ENCODE data around the gene NR3C2. TPM values are rescaled to one million over a fixed set of nuclear protein-coding genes. Genes with fewer than 3 reads are reported as not detected.

NR3C2 gene
- polyA plus RNA-seq, 1 donor from 2014 or later, result 0.06 TPM

GRCh38 chr4:148315049-148315448, 127.2 kb downstream of the NR3C2 start:
- Histone ChIP-seq H3K4me2 (ENCODE audit: low read length) (no peak overlapping the region), H3K9ac (ENCODE audit: low read length) (no peak overlapping the region), H3K27me3 (ENCODE audit: insufficient read depth, low read depth, low read length) (no peaks in the 10 kb centered on the region), H3K9me3 (ENCODE audit: low read length) (no peaks in the 10 kb centered on the region), H3F3A (ENCODE audit: insufficient read depth, low read length, poor library complexity, severe bottlenecking) (no peaks in the 10 kb centered on the region), H3K36me3 (ENCODE audit: insufficient read depth, low read length) (no peaks in the 10 kb centered on the region), H3K4me3 (ENCODE audit: low read length) (no peak overlapping the region), H3K79me2 (replicated peaks; ENCODE audit: insufficient read depth, low read length) (no peaks in the 10 kb centered on the region), H3K27ac (ENCODE audit: low read length) (no peak overlapping the region), H3K9me2 (ENCODE audit: insufficient read depth, low read length) (no peaks in the 10 kb centered on the region), H2AFZ (ENCODE audit: low read depth, low read length) (no peak overlapping the region), H4K20me1 (ENCODE audit: insufficient read depth) (no peaks in the 10 kb centered on the region)
- no peak for TF ChIP-seq REST (IDR thresholded peaks at IDR 0.05; ENCODE audit: borderline replicate concordance)
- no peak for TF ChIP-seq EZH2 (IDR thresholded peaks at IDR 0.05; ENCODE audit: borderline replicate concordance, insufficient read depth, low read length, poor library complexity, severe bottlenecking)
- no peak for TF ChIP-seq TAF1 (IDR thresholded peaks at IDR 0.05; ENCODE audit: low read depth)
- no peak for TF ChIP-seq EP300 (conservative IDR thresholded peaks at IDR 0.05; ENCODE audit: poor library complexity, severe bottlenecking)
- no peak for TF ChIP-seq CTCF (IDR thresholded peaks at IDR 0.05; ENCODE audit: poor library complexity, severe bottlenecking)
- no peak for TF ChIP-seq RAD21 (conservative IDR thresholded peaks at IDR 0.05)
- no peak for TF ChIP-seq MXI1 (conservative IDR thresholded peaks at IDR 0.05; ENCODE audit: poor library complexity, severe bottlenecking)
- TF ChIP-seq POLR2AphosphoS5 (IDR thresholded peaks at IDR 0.05), result no peak
- TF ChIP-seq SMC3 (conservative IDR thresholded peaks at IDR 0.05; ENCODE audit: poor library complexity), result no peak

- TF ChIP-seq POLR2AphosphoS5 (IDR thresholded peaks at IDR 0.05), result no peak
- no peaks in the 10 kb centered on the region for H3F3A ChIP-seq (ENCODE audit: insufficient read depth, low read length, poor library complexity, severe bottlenecking)
Observed at GRCh38 chr4:148312956-148313490, 129.2 kb downstream of the NR3C2 start.

GRCh38 chr4:148311526-148311925, 130.7 kb downstream of the NR3C2 start:
- H3K4me3 ChIP-seq (ENCODE audit: low read length), result no peak overlapping the region
- H3K27me3 ChIP-seq (ENCODE audit: insufficient read depth, low read depth, low read length), result no peaks in the 10 kb centered on the region
- H2AFZ ChIP-seq (ENCODE audit: low read depth, low read length), result no peak overlapping the region
- H3K36me3 ChIP-seq (ENCODE audit: insufficient read depth, low read length), result no peaks in the 10 kb centered on the region
- no peaks in the 10 kb centered on the region for H3F3A ChIP-seq (ENCODE audit: insufficient read depth, low read length, poor library complexity, severe bottlenecking)
- H4K20me1 ChIP-seq (ENCODE audit: insufficient read depth), result no peaks in the 10 kb centered on the region
- no peak overlapping the region for H3K9ac ChIP-seq (ENCODE audit: low read length)
- H3K79me2 ChIP-seq (replicated peaks; ENCODE audit: insufficient read depth, low read length), result no peaks in the 10 kb centered on the region
- no peak for TF ChIP-seq RAD21 (conservative IDR thresholded peaks at IDR 0.05)
- TF ChIP-seq SMC3 (conservative IDR thresholded peaks at IDR 0.05; ENCODE audit: poor library complexity), result no peak
- no peak for TF ChIP-seq REST (IDR thresholded peaks at IDR 0.05; ENCODE audit: borderline replicate concordance)
- TF ChIP-seq MXI1 (conservative IDR thresholded peaks at IDR 0.05; ENCODE audit: poor library complexity, severe bottlenecking), result no peak
- no peak overlapping the region for H3K27ac ChIP-seq (ENCODE audit: low read length)
- no peaks in the 10 kb centered on the region for H3K9me2 ChIP-seq (ENCODE audit: insufficient read depth, low read length)
- H3K4me2 ChIP-seq (ENCODE audit: low read length), result no peak overlapping the region
- no peaks in the 10 kb centered on the region for H3K9me3 ChIP-seq (ENCODE audit: low read length)

More at GRCh38 chr4:148312956-148313490, 129.2 kb downstream of the NR3C2 start:
- Histone ChIP-seq H3K27me3 (ENCODE audit: insufficient read depth, low read depth, low read length) (no peaks in the 10 kb centered on the region), H3K27ac (ENCODE audit: low read length) (no peak overlapping the region), H4K20me1 (ENCODE audit: insufficient read depth) (no peaks in the 10 kb centered on the region), H3K36me3 (ENCODE audit: insufficient read depth, low read length) (no peaks in the 10 kb centered on the region), H3K4me2 (ENCODE audit: low read length) (no peak overlapping the region), H3K9me2 (ENCODE audit: insufficient read depth, low read length) (no peaks in the 10 kb centered on the region), H3K79me2 (replicated peaks; ENCODE audit: insufficient read depth, low read length) (no peaks in the 10 kb centered on the region), H3K4me3 (ENCODE audit: low read length) (no peak overlapping the region), H3K9me3 (ENCODE audit: low read length) (no peaks in the 10 kb centered on the region), H3K9ac (ENCODE audit: low read length) (no peak overlapping the region), H2AFZ (ENCODE audit: low read depth, low read length) (no peak overlapping the region)

Data from neural cell (in vitro differentiated cells).